Stimulated activated CD8-positive, alpha-beta memory T cell treated with anti-CD3 and anti-CD28 coated beads, Interleukin-12 subunit alpha, Interleukin-12 subunit beta, amount 100 ng/mL, for 24 hours (primary cell): ENCODE data around the gene NRROS.

Source experiments
- DNase-seq: peaks from one replicate; pipeline ENCODE4 v3.0.0-alpha.2; 2020; ENCODE audit errors: extremely low read depth

Gene NRROS

GRCh38 chr3:196686436-196686835, 46.9 kb downstream of the NRROS start:
- no peak for DNase-seq

- no peak for DNase-seq
Measured at GRCh38 chr3:196688349-196688748, 48.9 kb downstream of the NRROS start.

GRCh38 chr3:196689941-196690660, 50.6 kb downstream of the NRROS start:
- no peak for DNase-seq

GRCh38 chr3:196691386-196691785, 51.9 kb downstream of the NRROS start:
- no peak for DNase-seq

GRCh38 chr3:196694202-196694638, 54.7 kb downstream of the NRROS start:
- DNase-seq = no peak

DNA sequence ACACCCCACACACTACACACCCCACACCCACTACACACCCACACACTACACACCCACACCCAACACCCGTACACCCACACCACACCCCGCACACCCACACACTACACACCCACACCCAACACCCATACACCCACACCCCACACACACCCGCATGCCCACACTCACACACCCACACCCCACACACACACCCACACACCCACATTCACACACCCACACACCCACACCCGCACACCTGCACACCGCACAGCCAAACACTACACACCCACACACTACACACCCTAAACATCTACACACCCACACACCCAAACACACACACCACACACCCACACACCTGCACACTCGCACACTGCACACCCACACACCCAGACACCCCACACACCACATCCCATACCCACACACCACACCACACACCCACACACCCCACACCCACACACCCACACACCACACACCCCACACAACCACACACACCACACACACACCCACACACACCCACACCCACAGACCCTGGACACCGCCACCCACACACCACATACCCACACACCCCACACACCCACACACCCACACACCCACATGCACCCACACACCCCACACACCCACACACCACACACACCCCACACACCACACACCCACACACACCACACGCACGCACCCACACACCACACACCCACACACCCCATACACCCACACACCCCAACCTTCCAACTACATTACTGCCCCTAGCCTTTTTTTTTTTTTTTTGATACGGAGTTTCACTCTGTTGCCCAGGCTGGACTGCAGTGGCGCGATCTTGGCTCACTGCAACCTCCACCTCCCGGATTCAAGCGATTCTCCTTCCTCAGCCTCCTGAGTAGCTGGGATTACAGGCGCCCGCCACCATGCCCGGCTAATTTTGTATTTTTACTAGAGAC, 55.7 kb downstream of the NRROS start:
- DNase-seq = no peak

- no peak for DNase-seq
Measured at GRCh38 chr3:196695849-196696226, 56.3 kb downstream of the NRROS start.

DNA sequence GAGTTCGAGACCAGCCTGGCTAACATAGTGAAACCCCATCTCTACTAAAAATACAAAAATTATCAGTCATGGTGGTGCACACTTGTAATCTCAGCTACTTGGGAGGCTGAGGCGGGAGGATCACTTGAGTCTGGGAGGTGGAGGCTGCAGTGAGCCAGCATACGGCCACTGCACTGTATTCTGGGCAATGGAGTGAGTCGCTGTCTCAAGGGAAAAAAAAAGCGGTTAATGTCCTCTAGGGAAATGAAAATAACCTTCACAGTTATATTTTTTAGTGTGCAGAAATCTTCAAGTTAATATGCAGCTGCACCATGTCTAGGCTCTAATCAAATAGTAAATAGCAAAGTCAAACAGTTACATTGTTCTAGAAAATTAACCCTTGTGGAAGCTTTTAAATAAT, 57.8 kb downstream of the NRROS start:
- no peak for DNase-seq

DNA sequence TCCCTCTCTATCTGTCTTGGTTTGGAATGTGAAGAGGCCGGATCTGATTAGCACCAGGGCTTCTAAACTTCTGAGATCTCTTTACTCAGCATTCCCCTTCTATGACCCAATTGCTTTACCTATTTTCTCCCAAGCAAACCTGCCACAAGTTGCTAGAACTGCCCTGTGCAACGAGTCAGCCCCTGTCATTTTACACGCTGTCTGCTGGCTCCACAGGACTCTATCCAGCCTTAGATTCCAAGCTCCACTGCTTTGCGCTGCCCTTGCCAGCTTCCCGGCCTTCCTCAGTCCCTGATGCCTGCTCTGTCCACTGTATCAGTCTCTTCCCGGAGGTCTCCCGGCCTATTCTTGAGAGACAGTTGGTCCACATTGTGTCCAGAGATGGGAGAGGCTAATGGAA, 60.3 kb downstream of the NRROS start:
- DNase-seq = no peak

- DNase-seq = no peak
Measured at GRCh38 chr3:196700801-196701200, 61.3 kb downstream of the NRROS start.

- DNase-seq = no peak
Measured at GRCh38 chr3:196706327-196706726, 66.8 kb downstream of the NRROS start.

DNA sequence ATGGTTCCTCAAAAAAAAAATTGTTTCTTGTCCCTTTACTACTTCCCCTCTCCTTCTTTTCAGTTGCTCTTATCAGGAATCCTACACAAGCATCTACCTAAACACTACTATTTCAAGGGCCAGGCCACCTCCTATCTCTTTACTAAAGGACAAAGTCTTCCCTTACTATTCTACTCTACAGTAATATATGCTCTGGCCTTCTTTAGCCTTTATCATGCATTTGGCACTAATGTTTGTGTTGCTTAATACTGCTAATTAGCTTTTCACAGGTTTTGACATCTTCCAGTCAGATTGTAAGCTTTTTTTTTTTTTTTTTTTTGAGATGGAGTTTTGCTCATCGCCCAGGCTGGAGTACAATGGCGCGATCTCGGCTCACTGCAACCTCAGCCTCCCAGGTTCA, 67.2 kb downstream of the NRROS start:
- no peak for DNase-seq

DNA sequence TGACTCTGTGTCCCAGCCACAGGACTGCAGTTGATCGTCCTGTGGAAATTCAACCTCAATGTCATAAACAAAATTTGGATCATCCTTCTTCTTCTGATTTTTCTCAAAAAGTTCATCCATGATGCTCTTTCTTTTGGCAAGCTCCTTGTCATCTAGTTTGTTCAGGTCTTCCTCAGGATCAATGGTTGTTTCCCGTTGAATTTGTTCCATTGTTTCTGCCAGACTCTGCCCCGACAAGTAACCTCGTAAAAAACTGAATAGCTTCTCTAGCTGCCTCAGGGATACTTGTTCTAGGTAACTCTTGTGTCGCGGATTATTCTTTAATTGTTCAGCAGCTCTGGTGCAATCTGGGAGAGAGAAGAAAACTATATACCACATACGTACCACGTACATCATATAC, 68.1 kb downstream of the NRROS start:
- DNase-seq = no peak

- DNase-seq = no peak
Measured at GRCh38 chr3:196708467-196708866, 69.0 kb downstream of the NRROS start.
